Stimulated activated CD8-positive, alpha-beta memory T cell treated with anti-CD3 and anti-CD28 coated beads, Interleukin-12 subunit alpha, Interleukin-12 subunit beta, amount 100 ng/mL, for 24 hours (primary cell): ENCODE measurements around the gene ALOXE3.

Experiments
- DNase-seq: peaks from one replicate; pipeline ENCODE4 v3.0.0-alpha.2; 2020; ENCODE audit errors: extremely low read depth

Gene ALOXE3

DNA sequence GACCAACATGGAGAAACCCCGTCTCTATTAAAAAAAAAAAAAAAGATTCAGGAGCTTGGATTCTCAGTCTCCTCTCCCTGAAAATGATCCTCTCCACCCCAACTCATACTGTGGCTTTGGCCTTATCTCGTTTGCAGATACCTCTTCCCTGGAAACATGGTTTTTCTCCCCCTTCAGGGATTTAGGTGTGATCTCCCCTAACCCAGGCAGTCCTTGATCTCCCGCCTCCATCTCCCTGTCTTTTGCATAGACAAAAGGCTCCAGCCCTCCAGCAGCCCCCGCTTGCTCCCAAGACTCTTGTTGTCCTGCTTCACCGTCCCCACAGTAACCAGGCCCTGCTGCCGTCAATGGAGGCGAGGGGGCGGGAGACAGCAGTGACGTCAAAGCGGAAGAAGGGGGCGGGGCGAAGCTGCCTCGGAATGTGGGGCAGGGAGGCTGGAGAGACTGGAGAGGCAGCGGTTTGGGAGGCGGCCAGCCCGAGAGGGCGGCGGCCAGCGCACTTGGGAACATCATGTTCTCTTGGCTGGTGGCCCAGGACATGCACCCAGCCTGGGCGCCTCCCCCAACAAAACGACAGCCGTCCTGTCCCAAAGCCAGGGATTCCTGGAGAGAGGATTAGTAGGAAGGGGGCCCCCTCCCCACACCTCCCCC, 35.8 kb upstream of the ALOXE3 start:
- peak; percentile 61 for DNase-seq

DNA sequence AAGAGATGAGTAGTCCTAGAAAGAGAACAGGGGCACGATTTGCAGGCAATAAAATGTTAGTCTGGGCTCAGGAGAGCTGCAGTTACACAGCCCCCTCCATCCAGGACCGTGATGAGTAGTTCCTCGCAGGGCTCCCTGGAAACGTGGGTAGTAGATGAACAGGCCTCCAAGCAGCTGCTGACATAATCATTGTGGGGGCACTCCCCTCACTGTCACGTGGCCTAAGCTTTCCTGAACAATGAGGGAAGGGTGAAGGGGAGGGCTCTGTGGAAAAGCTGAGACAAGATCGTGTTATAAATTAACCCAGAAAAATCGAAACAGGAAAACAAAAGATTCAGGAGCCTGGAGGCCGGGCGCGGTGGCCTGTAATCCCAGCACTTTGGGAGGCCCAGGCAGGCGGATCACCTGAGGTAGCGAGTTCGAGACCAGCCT, 35.2 kb upstream of the ALOXE3 start:
- no peak for DNase-seq

DNA sequence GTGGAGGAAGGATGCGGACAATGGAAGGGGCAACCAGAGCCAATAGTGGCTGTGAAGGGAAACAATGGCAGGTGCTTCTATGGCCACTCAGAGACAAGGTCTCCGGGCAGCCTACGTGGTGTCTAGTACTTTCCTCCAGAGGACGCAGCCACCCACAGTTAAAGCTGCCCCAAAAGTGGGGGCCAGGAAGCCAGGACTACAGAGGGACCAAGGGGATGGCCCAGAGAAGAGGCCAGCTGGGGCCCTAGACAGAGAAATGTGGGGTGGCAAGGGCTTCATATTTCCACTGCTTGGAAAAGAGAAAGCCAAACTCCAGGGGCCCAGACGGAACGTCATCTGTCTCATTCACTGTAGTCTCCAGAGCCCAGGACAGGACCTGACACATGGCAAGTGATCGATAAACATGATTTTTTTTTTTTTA, 34.7 kb upstream of the ALOXE3 start:
- DNase-seq = no peak

DNA sequence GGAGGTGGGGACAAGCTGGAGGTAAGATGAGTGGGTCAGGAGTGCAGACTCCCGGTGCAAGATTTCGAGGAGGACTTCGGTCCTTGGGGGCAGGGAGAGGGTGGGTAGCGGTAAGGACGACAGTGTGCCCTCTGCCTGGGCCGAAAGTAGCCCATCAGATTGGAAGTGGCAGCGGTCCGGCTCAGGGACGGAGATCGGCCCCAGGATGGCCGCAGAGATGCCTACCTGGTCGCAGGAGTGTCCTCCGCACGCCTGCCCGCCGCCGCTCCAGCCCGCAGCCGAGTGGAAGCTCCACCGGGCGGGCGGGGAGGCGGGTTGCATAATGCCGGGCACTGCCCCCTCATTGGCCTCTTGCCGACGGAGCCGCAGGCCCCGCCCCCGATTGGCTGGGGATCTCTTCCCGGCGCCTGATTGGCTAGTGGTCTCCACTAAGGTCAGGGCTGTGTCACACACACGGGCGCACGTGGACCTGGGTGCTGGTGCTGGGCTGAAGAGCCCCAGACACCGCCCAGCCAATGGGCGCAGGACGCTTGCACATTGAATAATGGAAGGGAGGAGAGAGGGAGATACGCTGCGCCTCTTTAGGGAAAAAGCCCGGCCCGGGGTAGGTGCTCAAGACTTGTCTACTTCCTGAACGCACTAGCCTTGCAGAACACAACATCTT, 33.9 kb upstream of the ALOXE3 start, which contains the start of gene PER1:
Gene PER1, minus strand, starts transcription at position 293 of the 664 bp plus-strand sequence. CDS start 1,698 bp downstream, outside the sequence.
- DNase-seq = peak; percentile 71

DNA sequence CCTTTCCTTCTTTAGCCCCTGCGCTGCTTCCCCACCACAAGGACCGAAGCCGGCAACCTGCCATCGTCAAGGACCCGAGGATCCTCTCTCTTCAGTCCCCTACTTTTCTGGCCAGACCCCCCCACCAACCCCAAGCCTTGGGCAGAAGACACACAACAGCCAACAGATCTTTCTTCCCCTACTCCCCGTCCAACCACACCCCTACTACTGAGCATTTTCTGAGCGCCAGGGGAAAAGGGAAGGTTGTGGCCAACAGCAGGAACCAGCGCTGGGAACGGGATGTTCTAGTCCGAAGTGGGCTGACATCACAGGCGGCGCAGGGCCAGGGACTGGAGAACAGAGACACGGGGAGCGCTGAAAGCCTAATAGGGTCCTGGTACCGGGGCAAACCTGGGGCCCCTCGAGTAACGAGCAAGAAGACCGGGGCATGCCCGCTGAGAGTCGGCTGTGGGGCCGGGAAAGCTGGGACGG, 33.4 kb upstream of the ALOXE3 start:
- no peak for DNase-seq

DNA sequence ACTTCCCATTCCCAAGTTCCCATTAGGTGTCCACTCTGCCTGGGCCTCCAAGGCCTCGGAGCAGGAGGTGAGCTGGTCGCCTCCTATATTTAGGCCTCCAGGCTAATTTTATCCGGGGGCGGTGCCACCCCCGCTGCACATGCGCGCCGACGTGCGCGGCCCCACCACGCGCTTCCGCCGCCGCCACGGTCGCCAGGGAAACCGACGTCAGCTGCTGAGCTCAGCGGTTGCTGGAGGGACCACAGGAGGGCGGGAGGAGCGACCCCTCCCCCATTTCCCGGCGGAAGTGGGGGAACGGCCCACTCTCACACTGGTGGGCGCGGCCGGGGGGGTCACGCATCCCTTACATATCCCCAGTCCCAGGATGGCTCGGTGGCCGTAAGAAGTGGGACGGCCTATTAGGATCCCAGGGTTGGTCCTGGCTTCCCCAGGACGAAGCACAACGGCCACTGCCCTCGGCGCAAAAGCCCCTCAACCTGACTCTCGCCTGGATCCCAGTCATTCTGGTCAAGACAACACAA, 32.9 kb upstream of the ALOXE3 start:
- peak; percentile 70 for DNase-seq

DNA sequence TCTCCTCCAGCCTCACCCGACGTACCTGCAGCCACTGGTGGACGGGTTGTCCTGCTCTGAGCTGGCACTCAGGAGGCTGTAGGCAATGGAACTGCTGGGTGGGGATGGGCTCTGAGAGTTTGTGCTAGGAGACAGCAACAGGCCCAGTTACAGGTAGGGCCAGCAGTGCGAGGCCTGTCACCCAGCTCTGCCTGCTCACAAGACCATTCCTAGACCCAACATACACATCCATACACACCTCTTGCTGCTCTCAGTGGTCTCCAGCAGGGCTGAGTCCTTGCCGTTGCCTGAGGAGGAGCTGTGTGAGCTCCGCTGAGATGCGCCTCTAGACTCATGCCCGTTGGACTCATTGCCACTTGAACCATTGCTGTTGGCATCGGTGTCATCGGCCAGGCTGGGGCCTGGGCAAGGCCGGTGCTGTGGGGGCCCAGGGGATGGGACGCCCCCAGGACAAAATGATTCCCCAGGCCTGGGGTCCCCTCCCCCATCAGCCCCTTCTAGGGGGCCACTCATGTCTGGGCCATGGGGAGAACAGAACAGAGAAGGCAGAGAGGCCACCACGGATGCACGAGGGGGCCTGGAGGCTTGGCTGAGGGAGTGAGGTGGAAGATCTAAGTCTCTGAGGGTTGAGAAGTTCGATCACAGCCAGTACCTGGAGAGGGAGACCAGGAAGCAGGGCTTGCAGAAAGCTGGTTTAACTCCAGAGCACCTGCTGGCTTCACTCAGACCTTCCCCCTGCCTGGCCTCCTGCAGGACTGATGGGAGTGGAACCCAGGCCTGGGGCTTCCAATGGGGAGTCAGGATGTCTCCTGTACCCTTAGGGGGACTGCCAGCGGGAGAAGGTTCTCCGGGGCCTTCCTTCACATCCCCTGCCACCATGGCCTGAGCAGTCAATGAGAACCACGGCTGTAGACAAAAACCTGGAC, 32.1 kb upstream of the ALOXE3 start:
- no peak for DNase-seq

DNA sequence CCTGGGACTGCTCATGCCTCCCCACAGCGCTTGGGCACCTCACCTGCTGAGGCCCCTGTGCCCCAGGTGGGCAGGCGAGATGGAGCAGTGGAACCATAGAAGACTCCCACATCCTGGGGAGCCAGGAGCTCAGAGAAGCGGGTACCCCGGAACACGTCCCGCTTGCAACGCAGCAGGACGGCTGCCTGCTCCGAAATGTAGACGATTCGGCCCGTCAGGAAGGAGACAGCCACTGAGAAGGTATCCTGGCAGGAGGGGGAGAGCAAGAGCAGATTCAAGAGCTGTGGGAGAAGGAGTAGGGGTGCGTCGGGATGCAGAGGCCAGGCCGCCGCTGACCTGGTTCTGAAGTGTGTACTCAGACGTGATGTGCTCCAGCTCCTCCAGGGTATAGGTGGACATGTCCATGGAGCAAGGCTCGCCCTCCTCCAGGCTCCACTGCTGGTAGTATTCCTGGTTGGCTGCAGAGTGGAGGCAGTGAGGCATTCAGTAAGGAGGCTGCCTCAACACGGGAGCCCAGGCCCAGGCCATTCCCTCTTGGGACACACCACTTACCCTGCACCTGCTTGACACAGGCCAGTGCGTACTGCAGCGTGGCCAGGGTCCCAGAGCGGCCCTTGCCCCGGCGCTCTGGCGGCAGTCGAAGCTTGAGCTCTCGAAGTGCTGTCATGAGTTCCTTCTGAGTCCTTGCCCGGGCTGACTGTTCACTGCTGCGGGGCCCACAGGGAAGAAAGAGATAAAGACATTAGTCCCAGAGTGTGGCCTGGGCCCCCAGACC, 31.3 kb upstream of the ALOXE3 start:
- no peak for DNase-seq

DNA sequence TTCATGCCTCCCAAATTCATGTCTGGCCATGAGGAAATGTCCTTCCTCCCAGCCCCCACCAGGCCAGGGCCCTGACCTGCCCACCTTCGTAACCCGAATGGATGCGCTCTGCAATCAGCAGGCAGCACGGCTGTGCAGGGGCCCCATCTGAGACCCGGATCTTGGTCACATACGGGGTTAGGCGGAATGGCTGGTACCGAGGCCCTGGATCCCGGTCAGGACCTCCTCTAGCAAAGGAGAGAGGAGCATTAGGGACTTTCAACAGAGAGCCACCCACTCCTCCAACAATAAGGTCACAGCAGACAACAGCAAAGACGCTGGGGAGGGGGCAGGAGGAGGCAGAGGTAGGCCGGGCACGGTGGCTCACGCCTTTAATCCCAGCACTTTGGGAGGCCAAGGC, 30.2 kb upstream of the ALOXE3 start:
- DNase-seq = no peak

DNA sequence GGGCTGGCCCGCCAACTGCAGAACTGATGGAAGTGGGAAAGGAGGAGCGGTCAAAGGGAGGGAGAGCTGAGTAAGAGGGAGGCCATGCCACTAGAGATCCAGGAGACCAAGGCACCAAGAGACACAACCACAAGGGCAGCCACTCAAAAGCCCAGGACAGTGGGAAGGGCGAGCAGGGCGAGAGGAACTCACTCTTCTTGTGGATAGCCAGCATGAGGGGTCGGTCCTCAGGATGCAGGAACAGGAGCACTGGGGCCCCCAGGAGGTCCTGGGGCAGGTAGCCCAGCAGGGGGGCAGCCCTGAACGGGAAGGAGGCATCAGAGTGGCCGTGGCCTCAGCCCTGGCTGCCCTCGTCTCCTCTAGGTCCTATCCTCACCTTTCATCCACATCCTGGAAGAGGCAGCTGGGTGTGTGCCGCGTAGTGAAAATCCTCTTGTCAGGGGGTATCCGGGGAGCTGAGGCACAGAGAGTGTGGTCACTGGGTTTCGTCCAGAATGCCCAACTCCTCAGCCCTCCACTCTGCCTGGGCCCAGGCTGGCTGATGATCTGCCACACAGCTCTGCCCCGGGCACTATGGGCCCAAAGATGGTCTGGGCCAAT, 29.6 kb upstream of the ALOXE3 start:
- no peak for DNase-seq

DNA sequence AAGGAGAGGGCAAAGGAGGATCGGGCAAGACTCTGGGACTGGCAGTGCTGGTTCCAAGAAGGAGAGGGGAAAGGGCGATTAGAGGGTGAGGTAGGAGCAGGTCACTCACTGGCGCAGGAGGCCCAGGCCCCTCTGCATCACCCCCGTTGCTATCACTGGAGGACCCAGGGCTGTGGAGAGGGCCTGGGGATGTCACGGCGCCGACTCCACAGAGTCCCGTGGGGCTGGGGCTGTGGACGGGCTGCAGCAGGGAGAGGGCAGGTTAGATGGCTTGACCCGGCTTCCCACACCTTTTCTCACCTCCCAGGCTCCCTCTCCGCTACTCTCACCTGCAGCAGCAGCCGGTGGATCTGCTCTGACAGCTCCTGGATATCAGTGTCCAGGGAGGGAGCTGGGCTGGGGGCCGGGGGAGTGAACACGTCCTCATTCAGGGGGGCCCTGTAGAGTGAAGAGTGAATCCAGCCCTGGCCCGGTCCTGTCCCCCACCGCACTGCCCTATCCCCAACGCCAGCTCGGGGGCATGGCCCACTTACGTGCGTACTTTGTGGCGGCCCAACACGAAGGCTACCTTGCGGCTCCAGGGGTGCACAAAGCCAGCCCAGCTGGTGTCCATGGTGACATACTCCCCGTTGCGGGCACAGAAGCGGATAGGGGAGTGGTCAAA, 29.0 kb upstream of the ALOXE3 start:
- DNase-seq = no peak

DNA sequence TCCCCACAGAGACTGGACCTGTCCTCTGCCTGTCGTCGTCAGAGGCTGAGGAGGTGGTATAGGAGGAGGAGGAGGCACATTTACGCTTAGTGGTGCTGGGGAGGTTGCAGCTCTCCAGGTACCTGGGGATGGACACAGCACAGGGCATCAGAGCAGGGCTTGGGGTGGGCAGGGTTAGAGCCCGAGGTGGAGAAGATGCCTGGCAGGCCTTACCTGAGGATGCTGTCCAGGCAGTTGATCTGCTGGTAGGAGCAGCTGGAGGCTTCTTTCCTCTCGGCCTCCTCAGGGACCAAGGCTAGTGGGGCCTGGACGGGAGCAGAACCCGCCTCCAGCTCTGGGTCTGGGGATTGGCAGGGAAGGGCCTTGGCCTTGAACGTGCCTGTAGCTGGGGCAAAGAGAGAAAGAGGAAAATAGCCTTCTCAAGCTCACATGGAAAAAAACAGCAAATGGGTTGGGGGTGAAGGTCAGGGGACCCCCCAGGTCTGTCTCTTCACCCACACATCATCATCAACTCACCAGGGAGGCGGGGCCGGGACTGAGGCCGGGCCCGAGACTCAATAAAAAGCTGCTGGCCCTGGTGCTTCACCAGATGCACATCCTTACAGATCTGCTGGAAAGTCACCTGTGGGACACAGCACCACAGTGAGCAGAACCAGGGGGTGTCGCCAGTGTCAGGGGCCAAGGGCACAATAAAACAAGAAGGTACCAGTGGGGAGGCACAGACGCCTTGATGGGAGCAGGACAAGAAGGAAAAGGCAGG, 28.2 kb upstream of the ALOXE3 start:
- no peak for DNase-seq

DNA sequence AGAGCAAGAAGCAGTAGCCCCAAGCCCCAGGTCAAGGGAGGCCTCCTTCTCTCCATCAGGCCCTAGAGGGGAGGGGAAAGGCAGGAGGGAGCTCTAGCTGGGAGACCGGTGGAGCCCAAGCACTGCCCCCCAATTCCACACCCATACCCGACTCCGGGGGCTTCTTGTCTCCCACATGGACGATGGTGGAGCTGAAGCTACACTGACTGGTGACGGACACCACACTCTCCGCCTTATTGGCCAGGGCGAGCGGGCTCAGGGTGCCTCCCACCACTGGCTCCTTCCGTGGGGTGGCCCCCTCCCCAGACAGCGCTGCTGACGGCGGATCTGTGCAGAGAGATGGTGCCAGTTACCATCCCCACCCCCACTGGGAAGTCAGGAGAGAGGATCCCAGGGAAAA, 27.5 kb upstream of the ALOXE3 start:
- DNase-seq = no peak

DNA sequence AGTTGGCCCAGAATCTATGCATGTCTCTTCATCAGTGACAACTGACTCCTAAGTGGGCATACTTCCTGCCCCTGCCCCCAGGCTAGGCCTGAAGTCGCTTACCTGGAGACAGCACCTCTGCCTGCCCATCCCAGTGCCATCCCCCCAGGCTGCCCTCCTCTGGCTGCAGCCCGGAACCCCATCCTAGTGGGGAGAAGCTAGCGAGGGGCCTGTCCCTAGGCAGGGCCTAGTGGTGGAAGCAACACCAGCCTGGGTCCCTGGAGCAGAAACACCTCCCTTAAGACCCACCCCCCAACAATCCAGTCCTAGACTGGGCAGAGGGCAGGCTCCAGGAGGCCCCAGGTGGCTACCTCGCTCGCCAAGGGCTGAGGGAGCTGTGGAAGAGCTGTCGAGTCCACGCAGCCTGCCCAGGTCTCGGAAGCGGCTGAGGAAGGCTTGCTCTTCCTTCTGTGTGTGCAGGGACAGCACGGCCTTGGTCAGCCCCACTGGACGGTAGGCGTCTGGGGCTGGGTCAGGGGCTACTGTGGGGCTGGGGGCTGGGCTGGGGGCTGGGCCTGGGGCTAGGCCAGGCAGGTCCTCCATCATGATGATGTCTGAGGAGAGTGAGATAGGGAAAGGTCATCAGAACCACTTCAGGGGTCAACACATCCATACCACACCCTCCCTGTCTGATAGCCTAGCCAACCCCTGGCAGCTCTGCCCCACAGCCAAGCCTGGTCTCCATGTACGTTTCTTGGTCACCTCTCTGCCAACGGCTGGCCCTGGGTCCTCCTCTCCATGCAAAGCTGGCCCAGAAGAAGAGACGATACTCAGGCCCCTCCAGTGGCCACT, 26.3 kb upstream of the ALOXE3 start:
- no peak for DNase-seq

DNA sequence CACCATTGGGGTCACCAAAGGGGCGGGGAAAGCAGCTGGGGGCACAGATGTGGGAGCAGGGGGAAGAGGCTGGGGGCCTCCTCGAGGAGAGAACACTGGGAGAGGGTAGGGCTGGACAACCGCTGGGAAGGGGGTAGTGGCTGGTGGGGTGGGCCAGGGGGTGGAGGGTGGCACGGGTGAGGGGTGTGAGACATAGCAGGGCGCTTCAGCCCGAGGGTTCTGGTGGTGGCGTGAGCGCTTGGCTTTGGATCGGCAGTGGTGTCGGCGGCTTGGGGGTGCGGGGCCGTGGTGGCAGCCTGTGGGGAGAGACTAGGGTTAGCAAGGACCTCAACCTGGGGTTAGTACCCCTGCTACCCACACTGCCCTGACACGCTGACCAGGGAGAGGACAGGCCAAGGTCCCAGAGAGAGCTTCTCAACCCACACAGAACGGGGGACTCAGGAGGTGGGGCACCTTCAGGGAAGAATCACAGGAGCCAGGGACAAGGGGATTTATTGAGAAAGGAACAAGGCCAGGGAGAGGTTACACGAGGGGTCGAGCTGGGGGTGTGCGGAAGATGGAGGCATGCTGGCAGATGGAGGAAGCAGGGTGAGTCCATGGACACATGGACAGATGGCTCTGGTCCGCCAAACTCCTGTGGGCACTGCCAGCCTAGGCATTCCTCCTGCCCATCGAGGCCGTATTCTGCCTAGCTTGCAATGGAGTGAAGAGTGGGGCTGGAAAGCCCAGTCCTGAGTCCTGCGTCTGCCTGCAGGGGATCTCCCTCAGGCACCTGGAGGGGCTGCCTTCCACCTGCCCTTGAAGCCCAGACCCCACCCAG, 25.5 kb upstream of the ALOXE3 start:
- DNase-seq = no peak

DNA sequence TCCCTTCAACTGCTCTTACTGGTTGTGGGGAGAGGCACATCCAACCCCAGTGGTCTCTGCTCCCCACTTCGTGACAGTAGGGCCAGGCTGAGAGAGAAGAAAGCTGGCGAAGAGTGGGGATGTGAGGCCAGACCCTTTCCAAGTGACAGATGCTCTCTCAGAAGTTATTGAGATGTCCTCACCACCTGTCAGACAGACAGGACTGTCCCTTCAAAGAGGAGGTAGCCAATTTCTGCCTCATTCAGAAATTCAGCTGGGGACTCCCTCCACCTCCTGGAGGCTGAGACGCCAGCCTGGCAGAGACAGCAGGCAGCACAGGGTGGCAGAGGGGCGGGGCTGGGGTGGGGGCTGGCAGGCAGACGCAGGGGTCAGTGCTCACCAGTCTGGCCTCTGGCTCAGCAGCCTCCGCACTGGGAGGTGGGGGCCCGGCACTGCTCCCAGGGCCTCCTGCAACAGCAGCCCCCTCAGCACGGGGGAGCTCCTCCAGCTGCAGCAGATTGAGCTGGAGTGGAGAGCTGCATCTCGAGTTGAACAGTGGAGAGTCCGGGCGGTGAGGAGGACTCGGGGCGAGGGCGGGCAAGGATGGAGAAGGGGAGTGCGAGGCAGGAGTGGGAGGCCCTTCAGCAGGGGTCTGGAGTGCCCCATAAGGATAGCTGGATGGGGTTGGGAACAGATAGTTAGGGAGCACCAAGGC, 24.7 kb upstream of the ALOXE3 start:
- no peak for DNase-seq
